Neuronal stem cell (in vitro differentiated cells): ENCODE results near the gene EIF2B2.

Source experiments
- DNase-seq: peaks from one replicate; pipeline ENCODE4 v3.0.0-alpha.2; 2013; ENCODE audit warnings: low spot score
- H2AFZ ChIP-seq: one replicate; pipeline ENCODE4 v1.6.1; 2013; ENCODE audit warnings: mild to moderate bottlenecking, low read length, inconsistent platforms
- H2AK5ac ChIP-seq: 2 replicates; pipeline ENCODE4 v1.6.1; 2013; ENCODE audit warnings: low read depth, mild to moderate bottlenecking, inconsistent platforms, low read length, moderate library complexity, mixed read lengths
- H2BK120ac ChIP-seq: 2 replicates; pipeline ENCODE4 v1.6.1; 2013; ENCODE audit warnings: low read depth, mild to moderate bottlenecking, inconsistent platforms, low read length, moderate library complexity, mixed read lengths
- H2BK12ac ChIP-seq: one replicate; pipeline ENCODE4 v1.6.1; 2013; ENCODE audit warnings: low read length, inconsistent platforms
- H2BK15ac ChIP-seq: 2 replicates; pipeline ENCODE4 v1.6.1; 2013; ENCODE audit warnings: mild to moderate bottlenecking, low read length, inconsistent platforms, mixed read lengths
- H2BK5ac ChIP-seq: one replicate; pipeline ENCODE4 v1.6.1; 2013; ENCODE audit warnings: inconsistent platforms, mild to moderate bottlenecking, low read length, moderate library complexity
- H3K14ac ChIP-seq: one replicate; pipeline ENCODE4 v1.6.1; 2013; ENCODE audit warnings: low read length, inconsistent platforms
- H3K18ac ChIP-seq: 2 replicates; pipeline ENCODE4 v1.6.1; 2013; ENCODE audit warnings: low read length, inconsistent platforms
- H3K23ac ChIP-seq: 2 replicates; pipeline ENCODE4 v1.6.1; 2013; ENCODE audit warnings: low read depth, mild to moderate bottlenecking, mixed read lengths, low read length, inconsistent platforms; ENCODE audit not compliant: poor library complexity
- H3K27ac ChIP-seq: replicated peaks from 3 replicates; pipeline ENCODE4 v1.5.1; 2013; ENCODE audit warnings: low read length, inconsistent platforms
- H3K27me3 ChIP-seq, 3 experiments: 2 replicates each; pipeline ENCODE4 v1.6.1; 2013; ENCODE audit warnings: low read length in 3 of 3, mild to moderate bottlenecking in 2 of 3, inconsistent platforms in 1 of 3, low read depth in 1 of 3, mixed read lengths in 1 of 3, moderate library complexity in 1 of 3; ENCODE audit not compliant: control insufficient read depth in 3 of 3, insufficient read depth in 3 of 3
- H3K36me3 ChIP-seq, 2 donors: replicated peaks in 1 of 2; 2 replicates each; pipeline ENCODE4 v1.6.1; 2013; ENCODE audit warnings: low read length in 2 of 2; ENCODE audit not compliant: control insufficient read depth in 2 of 2, insufficient read depth in 2 of 2
- H3K4ac ChIP-seq: 2 replicates; pipeline ENCODE4 v1.6.1; 2013; ENCODE audit warnings: inconsistent platforms, mild to moderate bottlenecking, low read length, moderate library complexity
- H3K4me1 ChIP-seq, 2 donors: 1 replicate in 1 of 2; 2 replicates in 1 of 2; pipeline ENCODE4 v1.6.1; 2013; ENCODE audit warnings: low read length in 2 of 2, low read depth in 1 of 2; ENCODE audit not compliant: control insufficient read depth in 2 of 2, insufficient read depth in 1 of 2
- H3K4me2 ChIP-seq: one replicate; pipeline ENCODE4 v1.6.1; 2013; ENCODE audit warnings: mild to moderate bottlenecking, low read length, inconsistent platforms; ENCODE audit not compliant: insufficient read depth, poor library complexity, severe bottlenecking
- H3K4me3 ChIP-seq, 2 donors: 2 replicates each; pipeline ENCODE4 v1.5.1; 2013; ENCODE audit warnings: low read length in 2 of 2, mild to moderate bottlenecking in 2 of 2, inconsistent platforms in 1 of 2, moderate library complexity in 1 of 2
- H3K79me1 ChIP-seq: one replicate; pipeline ENCODE4 v1.6.1; 2013; ENCODE audit warnings: low read depth, mild to moderate bottlenecking, inconsistent platforms, low read length, moderate library complexity
- H3K9ac ChIP-seq: one replicate; pipeline ENCODE4 v1.6.1; 2013; ENCODE audit warnings: mild to moderate bottlenecking, low read depth, low read length, inconsistent platforms; ENCODE audit not compliant: poor library complexity
- H3K9me3 ChIP-seq, 2 donors: replicated peaks in 1 of 2; 2 replicates each; pipeline versions ENCODE3 to v1.6.1; 2013; ENCODE audit warnings: low read length in 2 of 2, mild to moderate bottlenecking in 2 of 2, inconsistent platforms in 1 of 2, low read depth in 1 of 2, mixed read lengths in 1 of 2, moderate library complexity in 1 of 2; ENCODE audit not compliant: control insufficient read depth in 2 of 2, insufficient read depth in 1 of 2
- H4K8ac ChIP-seq: one replicate; pipeline ENCODE4 v1.6.1; 2013; ENCODE audit warnings: low read depth, mild to moderate bottlenecking, inconsistent platforms, low read length, moderate library complexity
- H4K91ac ChIP-seq: one replicate; pipeline ENCODE4 v1.6.1; 2013; ENCODE audit warnings: low read length, low read depth, mild to moderate bottlenecking, inconsistent platforms; ENCODE audit not compliant: poor library complexity
- WGBS, 2 donors: extraction: QIAGEN DNeasy Blood & Tissue Kit; methylation state at CpG; one replicate each; pipeline ENCODE4 v1.1.7; 2013; ENCODE audit warnings: missing lambda C conversion rate in 2 of 2, mixed read lengths in 1 of 2; ENCODE audit not compliant: insufficient read length in 2 of 2, insufficient replicate concordance in 1 of 2; ENCODE audit errors: extremely low coverage in 2 of 2; 5-methylcytosine and 5-hydroxymethylcytosine counted together

Gene EIF2B2

GRCh38 chr14:75048101-75048500 is 45.4 kb downstream of the EIF2B2 start:
- H3K4me2 ChIP-seq, result no peak overlapping the region
- no peak for DNase-seq
- H3K79me1 ChIP-seq, result no peaks in the 10 kb centered on the region
- H3K4me3 ChIP-seq, result no peak overlapping the region
- no peak overlapping the region for H4K91ac ChIP-seq
- WGBS, 2 donors, result no CpG with 5 or more reads among the region's 2 CpGs
- no peak overlapping the region for H4K8ac ChIP-seq
- H3K9ac ChIP-seq, result no peak overlapping the region
- no peak overlapping the region for H3K14ac ChIP-seq
- H3K9me3 ChIP-seq, result peaks cover 0 to 3% of the 10 kb centered on the region in 2 donors
- no peaks in the 10 kb centered on the region for H3K27me3 ChIP-seq
- H2BK15ac ChIP-seq, result no peak overlapping the region
- no peak overlapping the region for H2AK5ac ChIP-seq
- no peak overlapping the region for H3K18ac ChIP-seq
- H2BK12ac ChIP-seq, result no peak overlapping the region
- H3K4me1 ChIP-seq, result no peaks in the 10 kb centered on the region
- H3K27ac ChIP-seq, result no peak overlapping the region
- no peak overlapping the region for H2BK5ac ChIP-seq
- H2BK120ac ChIP-seq, result no peak overlapping the region
- H3K23ac ChIP-seq, result no peak overlapping the region
- H3K36me3 ChIP-seq, result peaks cover 0 to 8% of the 10 kb centered on the region in 2 donors
- H3K4ac ChIP-seq, result no peak overlapping the region
- H2AFZ ChIP-seq, result no peak overlapping the region

DNA sequence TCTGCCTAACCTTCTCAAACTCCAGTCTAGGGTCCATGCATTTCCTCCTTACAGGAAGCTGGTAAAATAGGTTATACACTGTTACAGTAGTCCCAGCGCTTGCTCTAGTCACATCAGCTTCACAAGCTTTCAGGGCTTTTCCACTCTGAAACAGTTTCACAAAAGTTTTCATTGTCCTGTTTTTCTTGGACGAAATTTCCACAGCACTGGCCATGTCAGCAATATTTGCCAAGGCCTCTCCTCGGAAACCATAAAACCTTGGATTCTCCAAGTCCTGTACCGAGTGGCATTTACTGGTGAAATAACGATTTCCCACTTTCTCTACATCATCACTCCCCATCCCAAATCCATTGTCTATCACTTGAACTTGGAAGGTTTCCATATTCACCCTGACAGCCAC is 46.4 kb downstream of the EIF2B2 start:
- H3K9ac ChIP-seq, result no peak overlapping the region
- no peak for DNase-seq
- H3K14ac ChIP-seq, result no peak overlapping the region
- no peaks in the 10 kb centered on the region for H3K79me1 ChIP-seq
- no peak overlapping the region for H3K18ac ChIP-seq
- no CpG with 5 or more reads among the region's 5 CpGs for WGBS, 2 donors
- H3K4me2 ChIP-seq, result no peak overlapping the region
- peaks cover 0 to 19% of the 10 kb centered on the region in 2 donors for H3K36me3 ChIP-seq
- no peak overlapping the region for H4K91ac ChIP-seq
- H2BK120ac ChIP-seq, result no peak overlapping the region
- H2AFZ ChIP-seq, result no peak overlapping the region
- H2BK12ac ChIP-seq, result no peak overlapping the region
- no peak overlapping the region for H3K4ac ChIP-seq
- H3K4me1 ChIP-seq, result no peaks in the 10 kb centered on the region
- H2BK5ac ChIP-seq, result no peak overlapping the region
- H3K27ac ChIP-seq, result no peak overlapping the region
- no peak overlapping the region for H4K8ac ChIP-seq
- no peak overlapping the region for H2BK15ac ChIP-seq
- no peaks in the 10 kb centered on the region for H3K27me3 ChIP-seq
- H3K4me3 ChIP-seq, result no peak overlapping the region
- no peak overlapping the region for H2AK5ac ChIP-seq
- no peak overlapping the region for H3K23ac ChIP-seq
- peaks cover 0 to 3% of the 10 kb centered on the region in 2 donors for H3K9me3 ChIP-seq

- Histone ChIP-seq H2AFZ (no peak overlapping the region), H4K8ac (no peak overlapping the region), H3K79me1 (no peaks in the 10 kb centered on the region), H3K23ac (no peak overlapping the region), H3K27me3 (no peaks in the 10 kb centered on the region), H4K91ac (no peak overlapping the region), H3K4ac (no peak overlapping the region), H2BK12ac (no peak overlapping the region), H3K4me1 (no peaks in the 10 kb centered on the region), H3K27ac (no peak overlapping the region), H3K9me3 (peaks cover 0 to 3% of the 10 kb centered on the region in 2 donors), H3K14ac (no peak overlapping the region), H3K4me2 (no peak overlapping the region), H3K18ac (no peak overlapping the region), H3K9ac (no peak overlapping the region), H2BK5ac (no peak overlapping the region), H2BK120ac (no peak overlapping the region), H3K4me3 (no peak overlapping the region), H2AK5ac (no peak overlapping the region), H2BK15ac (no peak overlapping the region), H3K36me3 (peaks cover 0 to 25% of the 10 kb centered on the region in 2 donors)
- no CpG with 5 or more reads among the region's 3 CpGs for WGBS, 2 donors
- DNase-seq, result no peak
Measured at GRCh38 chr14:75049731-75050201, 47.0 kb downstream of the EIF2B2 start.

DNA sequence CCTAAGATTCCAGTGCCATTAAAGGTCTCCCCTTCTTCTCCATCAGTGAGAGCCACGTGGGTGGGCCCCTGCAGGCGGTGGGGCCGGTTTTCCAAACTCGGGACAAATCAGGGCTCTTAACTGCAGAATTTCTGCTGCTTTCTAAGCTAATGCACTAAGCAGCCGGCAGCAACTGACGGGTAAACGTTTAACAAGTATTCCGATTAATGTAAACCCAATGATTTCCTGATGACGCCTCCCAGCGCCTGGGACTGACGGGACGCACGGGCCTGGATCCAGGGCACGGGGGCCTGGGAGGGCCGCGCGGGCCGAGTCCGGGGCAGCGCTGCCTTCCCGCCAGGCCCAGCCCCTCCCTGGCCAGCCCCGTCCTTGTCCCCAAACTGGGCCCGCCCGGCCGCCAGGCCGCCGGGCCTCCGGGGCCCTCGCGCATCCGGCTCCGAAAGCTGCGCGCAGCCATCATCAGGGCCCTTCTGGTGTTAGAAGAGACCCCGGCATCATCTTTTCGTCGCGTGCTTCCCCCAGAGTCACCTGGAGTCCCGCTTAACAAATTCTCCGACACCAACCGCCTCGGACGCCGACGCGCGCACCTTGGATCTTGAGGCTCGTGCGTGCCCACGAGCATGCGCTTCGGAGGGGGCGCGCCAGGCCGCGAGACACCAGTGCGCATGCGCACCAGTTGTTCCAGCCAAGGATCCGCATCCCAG is 48.3 kb downstream of the EIF2B2 start, which contains the start of gene MLH3:
Gene MLH3, minus strand, starts transcription at position 616 of the 704 bp plus-strand sequence. CDS start 1,812 bp downstream, outside the sequence.
- DNase-seq, result peak; percentile 84
- Histone ChIP-seq H2AK5ac (no peak within 1 kb of the TSS), H4K91ac (peak within 1 kb of the TSS; percentile 17), H3K4me2 (peak within 1 kb of the TSS; percentile 81), H3K4me3 (peak within 1 kb of the TSS; percentile 45 to 83), H2BK5ac (no peak within 1 kb of the TSS), H3K27ac (peak within 1 kb of the TSS; percentile 75), H3K36me3 (peaks cover 0 to 34% of the 10 kb centered on the region in 2 donors), H2BK12ac (no peak within 1 kb of the TSS), H2AFZ (peak within 1 kb of the TSS; percentile 64), H3K4ac (no peak within 1 kb of the TSS), H3K18ac (peak within 1 kb of the TSS; percentile 95), H3K9me3 (peaks cover 0 to 5% of the 10 kb centered on the region in 2 donors), H4K8ac (no peak within 1 kb of the TSS), H2BK120ac (no peak within 1 kb of the TSS), H3K14ac (no peak within 1 kb of the TSS), H3K27me3 (no peaks in the 10 kb centered on the region), H3K23ac (peak within 1 kb of the TSS; percentile 80), H3K79me1 (no peaks in the 10 kb centered on the region), H3K9ac (no peak within 1 kb of the TSS), H3K4me1 (no peaks in the 10 kb centered on the region), H2BK15ac (no peak within 1 kb of the TSS)
- WGBS, 2 donors, result no CpG with 5 or more reads among the region's 59 CpGs
